Glomerular visceral epithelial cell (primary cell): ENCODE measurements around the gene RBBP4.
A peak's percentile ranks its signal among the peaks of the same experiment; 100 is the strongest.
"Not testable (repeated sequence)": the region's sequence is repeated elsewhere in the genome, so short reads cannot be mapped to it uniquely, and the experiment has no call there.

Experiments
- DNase-seq: peaks from one replicate; pipeline ENCODE4 v3.0.0-alpha.2; 2016; ENCODE audit errors: extremely low spot score

Gene RBBP4

GRCh38 chr1:32639489-32640075, 11.4 kb upstream of the RBBP4 start:
- no peak for DNase-seq

GRCh38 chr1:32642292-32642827, 8.6 kb upstream of the RBBP4 start:
- not testable (repeated sequence) for DNase-seq

GRCh38 chr1:32644426-32644825, 6.6 kb upstream of the RBBP4 start:
- DNase-seq, result no peak

GRCh38 chr1:32647308-32648134, 3.5 kb upstream of the RBBP4 start:
- no peak for DNase-seq

GRCh38 chr1:32650248-32650751, 708 bp upstream of the RBBP4 start, which contains the start of gene ZBTB8OS:
ZBTB8OS (minus strand) TSS chr1:32650550; CDS start chr1:32650529, 21 bp downstream.
- peak; percentile 92 for DNase-seq

- peak; percentile 36 for DNase-seq
Observed at GRCh38 chr1:32651461-32652073, 559 bp downstream of the RBBP4 start.

- no peak for DNase-seq
Observed at GRCh38 chr1:32652244-32652962, 1.4 kb downstream of the RBBP4 start.

GRCh38 chr1:32659581-32659980, 8.6 kb downstream of the RBBP4 start:
- DNase-seq, result no peak

GRCh38 chr1:32665915-32666314, 14.9 kb downstream of the RBBP4 start:
- DNase-seq, result no peak

- peak; percentile 69 for DNase-seq
Observed at GRCh38 chr1:32666901-32667566, 16.0 kb downstream of the RBBP4 start.

GRCh38 chr1:32668716-32669115, 17.7 kb downstream of the RBBP4 start:
- DNase-seq, result not testable (repeated sequence)

- no peak for DNase-seq
Observed at GRCh38 chr1:32676945-32677344, 25.9 kb downstream of the RBBP4 start.

- not testable (repeated sequence) for DNase-seq
Observed at GRCh38 chr1:32679993-32680392, 29.0 kb downstream of the RBBP4 start.

GRCh38 chr1:32680642-32681041, 29.6 kb downstream of the RBBP4 start:
- DNase-seq, result no peak

- no peak for DNase-seq
Observed at GRCh38 chr1:32681509-32681908, 30.5 kb downstream of the RBBP4 start.

- no peak for DNase-seq
Observed at GRCh38 chr1:32681999-32682398, 31.0 kb downstream of the RBBP4 start.

- no peak for DNase-seq
Observed at GRCh38 chr1:32683397-32683796, 32.4 kb downstream of the RBBP4 start.

- DNase-seq, result no peak
Observed at GRCh38 chr1:32684167-32684811, 33.3 kb downstream of the RBBP4 start.

GRCh38 chr1:32685498-32685897, 34.5 kb downstream of the RBBP4 start:
- DNase-seq, result no peak

GRCh38 chr1:32686387-32686786, 35.4 kb downstream of the RBBP4 start:
- no peak for DNase-seq
